CD14-positive monocyte (primary cell): ENCODE results near the gene FKTN. TPM values are rescaled to one million over a fixed set of nuclear protein-coding genes. Genes with fewer than 3 reads are reported as not detected.

Source experiments
- DNase-seq, 3 donors: peaks; one replicate each; pipeline ENCODE4 v3.0.0-alpha.2; 2011 to 2022
- H2AFZ ChIP-seq: 2 replicates; pipeline ENCODE4 v1.6.0; 2012; ENCODE audit warnings: mild to moderate bottlenecking, low read depth, low read length, inconsistent platforms; ENCODE audit not compliant: insufficient read depth, poor library complexity, severe bottlenecking
- H3K27ac ChIP-seq, 2 donors: 1 replicate in 1 of 2; 2 replicates in 1 of 2; pipeline ENCODE4 v1.5.1; 2012 to 2013; ENCODE audit warnings: low read length in 2 of 2, control low read depth in 1 of 2, inconsistent platforms in 1 of 2, low read depth in 1 of 2, mild to moderate bottlenecking in 1 of 2
- H3K27me3 ChIP-seq, 2 donors: one replicate each; pipeline versions ENCODE4 v1.6.0 to v1.6.1; 2011 to 2013; ENCODE audit warnings: low read length in 2 of 2; ENCODE audit not compliant: control insufficient read depth in 2 of 2, insufficient read depth in 2 of 2
- H3K36me3 ChIP-seq, 2 donors: replicated peaks in 1 of 2; 1 replicate in 1 of 2; 2 replicates in 1 of 2; pipeline versions ENCODE4 v1.5.1 to v1.6.1; 2012 to 2013; ENCODE audit warnings: low read length in 2 of 2, control low read depth in 1 of 2, inconsistent platforms in 1 of 2, mild to moderate bottlenecking in 1 of 2; ENCODE audit not compliant: insufficient read depth in 2 of 2, control insufficient read depth in 1 of 2
- H3K4me1 ChIP-seq, 2 donors: 1 replicate in 1 of 2; 2 replicates in 1 of 2; pipeline versions ENCODE4 v1.5.1 to v1.6.1; 2012 to 2013; ENCODE audit warnings: low read length in 2 of 2, control low read depth in 1 of 2, inconsistent platforms in 1 of 2, mild to moderate bottlenecking in 1 of 2, moderate library complexity in 1 of 2; ENCODE audit not compliant: insufficient read depth in 2 of 2, control insufficient read depth in 1 of 2
- H3K4me2 ChIP-seq: replicated peaks from 2 replicates; pipeline ENCODE3; 2012; ENCODE audit warnings: low read length, moderate library complexity, mild to moderate bottlenecking; ENCODE audit not compliant: poor library complexity, severe bottlenecking; ENCODE audit errors: extremely low read depth
- H3K4me3 ChIP-seq, 3 experiments: fragments of 200-600 bp in 1 of 3; sonication (generic) in 1 of 3; replicated peaks in 1 of 3; 1 replicate in 2 of 3; 2 replicates in 1 of 3; pipeline ENCODE4 v1.5.1; 2011 to 2013; ENCODE audit warnings: low read length in 3 of 3, mild to moderate bottlenecking in 3 of 3, control low read depth in 2 of 3, low read depth in 2 of 3, inconsistent platforms in 1 of 3, moderate library complexity in 1 of 3
- H3K79me2 ChIP-seq: 2 replicates; pipeline ENCODE4 v1.6.0; 2012; ENCODE audit warnings: mild to moderate bottlenecking, control low read depth, inconsistent platforms, low read length, moderate library complexity; ENCODE audit not compliant: insufficient read depth
- H3K9ac ChIP-seq: 2 replicates; pipeline ENCODE4 v1.6.0; 2017; ENCODE audit warnings: low read length, mild to moderate bottlenecking; ENCODE audit not compliant: insufficient read depth, poor library complexity, severe bottlenecking
- H3K9me3 ChIP-seq, 2 donors: replicated peaks in 1 of 2; 1 replicate in 1 of 2; 2 replicates in 1 of 2; pipeline versions ENCODE4 v1.5.1 to v1.6.1; 2012 to 2013; ENCODE audit warnings: low read length in 2 of 2, control low read depth in 1 of 2; ENCODE audit not compliant: control insufficient read depth in 1 of 2, insufficient read depth in 1 of 2
- H4K20me1 ChIP-seq: 2 replicates; pipeline ENCODE4 v1.6.0; 2012; ENCODE audit warnings: mild to moderate bottlenecking, low read length, control low read depth, moderate library complexity; ENCODE audit not compliant: insufficient read depth
- H3K27ac Mint-ChIP-seq, 7 donors: one replicate each; pipeline ENCODE4 v1.8.0; 2020; ENCODE audit warnings: mild to moderate bottlenecking in 7 of 7, mixed read lengths in 7 of 7, moderate library complexity in 6 of 7, inconsistent platforms in 2 of 7
- H3K27me3 Mint-ChIP-seq, 3 donors: one replicate each; pipeline ENCODE4 v1.8.0; 2021 to 2022; ENCODE audit warnings: low read depth in 3 of 3, mild to moderate bottlenecking in 3 of 3, mixed read lengths in 3 of 3, moderate library complexity in 3 of 3, inconsistent platforms in 1 of 3
- H3K36me3 Mint-ChIP-seq, 2 donors: one replicate each; pipeline ENCODE4 v1.8.0; 2020; ENCODE audit warnings: mixed read lengths in 2 of 2, inconsistent platforms in 1 of 2, mild to moderate bottlenecking in 1 of 2
- H3K4me1 Mint-ChIP-seq: one replicate; pipeline ENCODE4 v1.8.0; 2020; ENCODE audit warnings: mild to moderate bottlenecking, mixed read lengths
- H3K4me3 Mint-ChIP-seq, 2 donors: one replicate each; pipeline ENCODE4 v1.8.0; 2020; ENCODE audit warnings: mild to moderate bottlenecking in 2 of 2, mixed read lengths in 2 of 2, moderate library complexity in 1 of 2
- H3K9me3 Mint-ChIP-seq, 7 donors: one replicate each; pipeline ENCODE4 v1.8.0; 2020 to 2022; ENCODE audit warnings: mixed read lengths in 7 of 7, mild to moderate bottlenecking in 6 of 7, moderate library complexity in 6 of 7, inconsistent platforms in 2 of 7
- WGBS: methylation state at CpG from one replicate; pipeline ENCODE4 v1.1.5; 2013; ENCODE audit warnings: missing lambda C conversion rate; ENCODE audit not compliant: insufficient coverage; 5-methylcytosine and 5-hydroxymethylcytosine counted together
- intact Hi-C, 2 donors: fragments of 100-400 bp; cut with micrococcal nuclease; formaldehyde crosslinking; loops; one replicate each; pipeline versions ENCODE4 v1.15.0 to v1.15.1; 2023
- polyA plus RNA-seq, 3 donors: library from polyadenylated mRNA; depleted of rRNA in 1 of 3; unstranded in 2 of 3; stranded (reverse) in 1 of 3; fragments of 300-500 nt in 2 of 3; fragments of >200 nt in 1 of 3; fragmentation: Illumina TruSeq in 2 of 3; gene quantifications; 1 replicate in 2 of 3; 2 replicates in 1 of 3; pipeline ENCODE4 v1.2.3, GENCODE V29; 2012 to 2021
- TF ChIP-seq, protein P1 (sequence below): fragments of 200-600 bp; IDR thresholded peaks from one replicate; pipeline ENCODE4 v1.8.0; 2022; ENCODE audit warnings: antibody characterized with exemption, mild to moderate bottlenecking

Gene FKTN
- polyA plus RNA-seq, 3 donors = 1.7 to 3.2 (median 2.7) TPM

- Mint-ChIP-seq H3K4me3 (no peak overlapping the region), H3K9me3 (peaks cover 0 to 3% (median 0%) of the 10 kb centered on the region in 7 donors), H3K27ac (no peak overlapping the region), H3K27me3 (peaks cover 0 to 4% (median 0%) of the 10 kb centered on the region in 3 donors), H3K4me1 (peaks cover 10% of the 10 kb centered on the region), H3K36me3 (no peaks in the 10 kb centered on the region)
- Histone ChIP-seq H4K20me1 (no peaks in the 10 kb centered on the region), H3K27me3 (no peaks in the 10 kb centered on the region), H3K9ac (no peak overlapping the region), H3K36me3 (no peaks in the 10 kb centered on the region), H3K4me1 (no peaks in the 10 kb centered on the region), H3K9me3 (no peaks in the 10 kb centered on the region), H3K79me2 (no peaks in the 10 kb centered on the region), H2AFZ (no peak overlapping the region), H3K27ac (no peak overlapping the region), H3K4me3 (no peak overlapping the region), H3K4me2 (no peak overlapping the region)
- intact Hi-C loops = no loop called here
- DNase-seq = no peak
- TF ChIP-seq, protein P1, sequence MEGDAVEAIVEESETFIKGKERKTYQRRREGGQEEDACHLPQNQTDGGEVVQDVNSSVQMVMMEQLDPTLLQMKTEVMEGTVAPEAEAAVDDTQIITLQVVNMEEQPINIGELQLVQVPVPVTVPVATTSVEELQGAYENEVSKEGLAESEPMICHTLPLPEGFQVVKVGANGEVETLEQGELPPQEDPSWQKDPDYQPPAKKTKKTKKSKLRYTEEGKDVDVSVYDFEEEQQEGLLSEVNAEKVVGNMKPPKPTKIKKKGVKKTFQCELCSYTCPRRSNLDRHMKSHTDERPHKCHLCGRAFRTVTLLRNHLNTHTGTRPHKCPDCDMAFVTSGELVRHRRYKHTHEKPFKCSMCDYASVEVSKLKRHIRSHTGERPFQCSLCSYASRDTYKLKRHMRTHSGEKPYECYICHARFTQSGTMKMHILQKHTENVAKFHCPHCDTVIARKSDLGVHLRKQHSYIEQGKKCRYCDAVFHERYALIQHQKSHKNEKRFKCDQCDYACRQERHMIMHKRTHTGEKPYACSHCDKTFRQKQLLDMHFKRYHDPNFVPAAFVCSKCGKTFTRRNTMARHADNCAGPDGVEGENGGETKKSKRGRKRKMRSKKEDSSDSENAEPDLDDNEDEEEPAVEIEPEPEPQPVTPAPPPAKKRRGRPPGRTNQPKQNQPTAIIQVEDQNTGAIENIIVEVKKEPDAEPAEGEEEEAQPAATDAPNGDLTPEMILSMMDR = no peak
- WGBS = 100% methylated on average over 1 of the region's 1 CpG
Measured at GRCh38 chr9:105678163-105678562, 120.2 kb downstream of the FKTN start.

DNA sequence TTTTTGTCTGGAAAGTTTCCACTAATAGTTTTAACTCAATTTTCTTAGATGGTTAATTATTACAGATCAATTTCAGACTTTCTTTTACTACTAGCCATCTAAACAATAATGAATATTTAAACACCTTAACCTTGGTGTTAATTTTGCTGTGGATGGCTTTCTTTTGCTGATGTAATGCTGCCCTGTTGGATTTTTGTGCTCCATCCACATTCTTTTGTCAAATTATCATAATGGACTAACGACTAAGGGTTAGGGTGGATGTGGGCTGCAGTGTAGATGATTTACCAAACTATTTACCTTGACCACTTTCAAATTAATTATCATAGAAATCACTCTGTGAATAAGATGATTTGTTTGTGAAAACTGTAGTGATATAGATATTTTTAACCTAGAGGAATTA lies 120.8 kb downstream of the FKTN start:
- H3K27ac Mint-ChIP-seq = no peak overlapping the region
- H3K36me3 Mint-ChIP-seq = no peaks in the 10 kb centered on the region
- no peak for DNase-seq
- Histone ChIP-seq H2AFZ (no peak overlapping the region), H3K79me2 (no peaks in the 10 kb centered on the region), H3K36me3 (no peaks in the 10 kb centered on the region), H3K27me3 (no peaks in the 10 kb centered on the region), H3K4me3 (no peak overlapping the region), H3K27ac (no peak overlapping the region), H3K4me1 (no peaks in the 10 kb centered on the region), H3K9me3 (no peaks in the 10 kb centered on the region), H4K20me1 (no peaks in the 10 kb centered on the region), H3K4me2 (no peak overlapping the region), H3K9ac (no peak overlapping the region)
- intact Hi-C loops = no loop called here
- WGBS = no CpG with 5 or more reads among the region's 1 CpG
- peaks cover 0 to 3% (median 0%) of the 10 kb centered on the region in 7 donors for H3K9me3 Mint-ChIP-seq
- TF ChIP-seq, protein P1 = no peak
- H3K4me3 Mint-ChIP-seq = no peak overlapping the region
- peaks cover 4% of the 10 kb centered on the region for H3K4me1 Mint-ChIP-seq
- H3K27me3 Mint-ChIP-seq = peaks cover 0 to 4% (median 0%) of the 10 kb centered on the region in 3 donors
